ENCODE results near the gene MLLT3. TPM values are rescaled to one million over a fixed set of nuclear protein-coding genes. Genes with fewer than 3 reads are reported as not detected.

Gene MLLT3
- total and polyA plus RNA-seq, 2 of the 8 experiments (the other 6 are each of a cell fraction or from before 2014, with no cell fraction given): 5.9 to 9.6 TPM

DNA sequence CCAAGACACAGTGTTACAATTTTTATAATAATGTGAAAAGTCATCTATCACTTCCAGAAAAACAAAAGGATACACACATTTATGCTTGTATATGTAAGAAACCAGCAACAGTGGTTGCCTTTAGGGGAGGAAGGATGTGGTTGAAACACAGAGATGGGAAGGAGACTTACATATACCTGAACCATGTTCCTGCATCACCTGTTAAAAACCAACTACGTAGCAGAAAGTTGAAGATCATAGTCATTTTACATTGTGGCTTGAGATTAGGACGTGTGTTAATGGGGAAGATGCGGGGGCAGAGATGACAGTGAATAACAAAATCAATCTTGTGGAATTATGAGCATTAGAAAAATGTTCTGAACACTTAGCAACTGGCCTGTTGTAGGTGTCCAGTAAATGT, 307.3 kb downstream of the MLLT3 start (continued):
- no peak for TF ChIP-seq CTCF (IDR thresholded peaks at IDR 0.05; ENCODE audit: control extremely low read depth in 1 of 3, insufficient read depth in 1 of 3, low read depth in 1 of 3, low read length in 3 of 3)
- no peak for TF ChIP-seq SP1 (IDR thresholded peaks at IDR 0.05; ENCODE audit: low read depth, low read length)

All from H1 (cell line).